ENCODE data around the gene SLC38A10.

Gene SLC38A10

GRCh38 chr17:81279278-81280275, 15.5 kb downstream of the SLC38A10 start:
- Histone ChIP-seq H3K27ac (no peak overlapping the region), H3K9me3 (ENCODE audit: control insufficient read depth, low read length) (no peaks in the 10 kb centered on the region), H3K9ac (no peak overlapping the region), H3K4me2 (ENCODE audit: low read length) (no peak overlapping the region), H3K36me3 (ENCODE audit: control insufficient read depth, insufficient read depth, low read length) (no peaks in the 10 kb centered on the region), H3K27me3 (ENCODE audit: control insufficient read depth, insufficient read depth, low read length) (no peaks in the 10 kb centered on the region), H3K4me1 (no peaks in the 10 kb centered on the region), H3K4me3 (ENCODE audit: low read depth, low read length) (no peak overlapping the region), H2AFZ (no peak overlapping the region), H3K79me2 (peaks cover 20% of the 10 kb centered on the region)
- no peak for TF ChIP-seq CTCF (IDR thresholded peaks at IDR 0.05)

DNA sequence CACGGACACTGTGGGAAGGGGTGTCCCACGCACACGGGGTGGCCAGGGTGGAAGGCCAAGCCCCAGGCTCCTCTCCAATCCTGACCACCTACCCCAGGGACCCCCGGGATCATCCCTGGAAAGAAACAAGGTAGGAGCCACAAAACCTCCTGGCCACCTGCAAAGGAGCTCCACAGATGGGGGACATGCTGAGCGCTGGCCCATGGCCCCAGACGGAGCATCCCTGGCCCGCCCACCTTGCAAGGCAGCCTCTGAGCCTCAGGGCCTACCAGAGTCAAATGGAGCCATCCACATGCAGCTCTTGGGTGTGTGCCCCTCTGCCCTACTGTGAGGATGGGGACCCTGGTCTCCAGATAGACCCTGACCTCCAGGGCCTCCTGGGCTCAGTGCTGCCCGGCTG, 16.3 kb downstream of the SLC38A10 start:
- H2AFZ ChIP-seq: no peak overlapping the region
- H3K9ac ChIP-seq: no peak overlapping the region
- H3K36me3 ChIP-seq (ENCODE audit: control insufficient read depth, insufficient read depth, low read length): no peaks in the 10 kb centered on the region
- no peak overlapping the region for H3K27ac ChIP-seq
- no peaks in the 10 kb centered on the region for H3K9me3 ChIP-seq (ENCODE audit: control insufficient read depth, low read length)
- TF ChIP-seq CTCF (IDR thresholded peaks at IDR 0.05): no peak
- no peak overlapping the region for H3K4me3 ChIP-seq (ENCODE audit: low read depth, low read length)
- no peaks in the 10 kb centered on the region for H3K4me1 ChIP-seq
- peaks cover 20% of the 10 kb centered on the region for H3K79me2 ChIP-seq
- no peak overlapping the region for H3K4me2 ChIP-seq (ENCODE audit: low read length)
- H3K27me3 ChIP-seq (ENCODE audit: control insufficient read depth, insufficient read depth, low read length): no peaks in the 10 kb centered on the region

DNA sequence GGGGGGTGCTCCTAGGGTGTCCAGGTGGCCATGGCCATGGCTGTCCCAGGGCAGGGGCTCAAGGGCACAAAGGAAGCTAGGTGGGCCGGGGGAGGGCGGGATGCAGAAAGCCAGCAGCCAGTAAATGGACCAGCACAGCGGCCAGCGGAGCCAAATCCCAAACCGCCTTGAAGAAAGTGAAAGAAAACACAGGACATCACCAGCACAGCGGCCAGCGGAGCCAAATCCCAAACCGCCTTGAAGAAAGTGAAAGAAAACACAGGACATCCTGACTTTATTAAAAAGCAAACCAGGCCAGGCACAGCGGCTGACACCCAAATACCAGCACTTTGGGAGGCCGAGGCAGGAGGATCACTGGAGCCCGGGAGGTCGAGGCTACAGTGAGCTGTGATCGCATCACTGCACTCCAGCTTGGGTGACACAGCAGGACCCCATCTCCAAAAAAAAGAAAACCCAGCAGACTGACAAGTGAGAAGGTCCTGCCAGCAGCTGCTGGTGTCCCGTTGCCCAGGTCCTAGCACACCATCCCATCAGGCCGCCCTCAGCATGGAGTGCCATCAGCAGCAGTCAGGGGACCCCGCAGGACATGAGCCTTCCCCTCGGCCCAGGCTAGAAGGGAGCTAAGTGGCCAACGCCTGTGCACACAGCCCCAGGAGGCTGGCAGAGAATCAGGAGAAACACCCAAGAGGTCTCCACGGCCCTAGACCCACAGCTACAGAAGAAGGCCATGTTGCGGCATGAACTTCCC, 17.0 kb downstream of the SLC38A10 start:
- TF ChIP-seq CTCF (IDR thresholded peaks at IDR 0.05): no peak
- Histone ChIP-seq H3K36me3 (ENCODE audit: control insufficient read depth, insufficient read depth, low read length) (no peaks in the 10 kb centered on the region), H3K27me3 (ENCODE audit: control insufficient read depth, insufficient read depth, low read length) (no peaks in the 10 kb centered on the region), H3K9ac (no peak overlapping the region), H3K27ac (peak overlapping the region; percentile 36), H3K9me3 (ENCODE audit: control insufficient read depth, low read length) (no peaks in the 10 kb centered on the region), H3K4me1 (no peaks in the 10 kb centered on the region), H3K4me2 (ENCODE audit: low read length) (no peak overlapping the region), H3K79me2 (peaks cover 18% of the 10 kb centered on the region), H3K4me3 (ENCODE audit: low read depth, low read length) (no peak overlapping the region), H2AFZ (no peak overlapping the region)

- no peaks in the 10 kb centered on the region for H3K36me3 ChIP-seq (ENCODE audit: control insufficient read depth, insufficient read depth, low read length)
- no peaks in the 10 kb centered on the region for H3K9me3 ChIP-seq (ENCODE audit: control insufficient read depth, low read length)
- no peak overlapping the region for H2AFZ ChIP-seq
- H3K79me2 ChIP-seq: peaks cover 13% of the 10 kb centered on the region
- H3K27ac ChIP-seq: peak overlapping the region; percentile 32
- H3K4me1 ChIP-seq: no peaks in the 10 kb centered on the region
- H3K9ac ChIP-seq: no peak overlapping the region
- no peak overlapping the region for H3K4me2 ChIP-seq (ENCODE audit: low read length)
- no peaks in the 10 kb centered on the region for H3K27me3 ChIP-seq (ENCODE audit: control insufficient read depth, insufficient read depth, low read length)
- no peak for TF ChIP-seq CTCF (IDR thresholded peaks at IDR 0.05)
- no peak overlapping the region for H3K4me3 ChIP-seq (ENCODE audit: low read depth, low read length)
These were observed 17.7 kb downstream of the SLC38A10 start for GRCh38 chr17:81277421-81277820.

Measured in parathyroid adenoma (tissue), 2 donors.